ENCODE results near the gene ZNF547.

DNA sequence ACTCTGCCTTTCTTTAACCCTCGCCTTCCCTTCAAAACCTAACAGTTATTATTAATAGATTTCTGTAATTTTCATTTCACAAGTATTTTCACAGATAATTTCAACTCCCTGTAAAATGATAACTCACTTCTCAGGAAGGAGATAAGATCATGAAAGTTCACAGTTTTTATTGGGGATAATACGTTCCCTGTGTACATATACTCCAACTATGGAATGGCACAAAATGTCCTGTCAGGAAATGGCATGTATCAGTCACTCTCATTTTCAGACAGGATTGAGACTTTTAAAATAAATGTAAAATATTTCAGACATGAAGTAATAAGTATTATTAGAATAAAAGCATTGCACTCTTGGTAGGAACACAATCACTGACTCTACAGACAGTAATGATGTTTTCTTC is 932 bp upstream of the ZNF547 start:
- TF ChIP-seq CTCF (IDR thresholded peaks at IDR 0.05) (no peak), POLR2A (IDR thresholded peaks at IDR 0.05) (no peak)
